Effector CD8-positive, alpha-beta T cell (primary cell): ENCODE data around the gene MYO1E.
A peak's percentile ranks its signal among the peaks of the same experiment; 100 is the strongest.
"Not testable (repeated sequence)": the region's sequence is repeated elsewhere in the genome, so short reads cannot be mapped to it uniquely, and the experiment has no call there.

Experiments used
- DNase-seq: peaks from one replicate; lab custom pipeline; 2025; lab: John Stamatoyannopoulos, UW

The MYO1E gene

DNA sequence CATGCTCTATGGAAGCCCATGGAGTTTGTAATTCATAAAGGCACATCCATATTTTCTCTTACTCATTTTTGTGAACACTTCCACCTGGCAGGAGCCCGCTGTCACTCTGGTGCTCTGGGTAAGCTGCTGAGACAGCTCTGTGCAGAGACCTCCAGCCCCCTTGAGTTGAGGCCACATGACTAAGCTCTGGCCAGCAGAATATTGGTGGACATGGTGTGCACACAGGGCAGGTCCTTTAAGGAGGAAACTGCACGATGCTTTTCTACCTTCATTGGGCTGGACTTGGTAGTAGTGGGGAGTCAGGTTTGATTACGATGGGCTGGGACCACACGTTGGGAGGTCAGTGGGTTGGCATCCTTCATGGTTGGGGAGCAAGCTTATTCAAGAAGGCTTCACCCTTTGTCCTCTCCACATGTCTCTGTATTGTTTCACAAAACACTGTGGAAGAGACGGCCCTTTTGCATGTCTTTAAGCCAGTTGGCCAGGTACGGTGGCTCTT is 238.7 kb downstream of the MYO1E start:
- no peak for DNase-seq

DNA sequence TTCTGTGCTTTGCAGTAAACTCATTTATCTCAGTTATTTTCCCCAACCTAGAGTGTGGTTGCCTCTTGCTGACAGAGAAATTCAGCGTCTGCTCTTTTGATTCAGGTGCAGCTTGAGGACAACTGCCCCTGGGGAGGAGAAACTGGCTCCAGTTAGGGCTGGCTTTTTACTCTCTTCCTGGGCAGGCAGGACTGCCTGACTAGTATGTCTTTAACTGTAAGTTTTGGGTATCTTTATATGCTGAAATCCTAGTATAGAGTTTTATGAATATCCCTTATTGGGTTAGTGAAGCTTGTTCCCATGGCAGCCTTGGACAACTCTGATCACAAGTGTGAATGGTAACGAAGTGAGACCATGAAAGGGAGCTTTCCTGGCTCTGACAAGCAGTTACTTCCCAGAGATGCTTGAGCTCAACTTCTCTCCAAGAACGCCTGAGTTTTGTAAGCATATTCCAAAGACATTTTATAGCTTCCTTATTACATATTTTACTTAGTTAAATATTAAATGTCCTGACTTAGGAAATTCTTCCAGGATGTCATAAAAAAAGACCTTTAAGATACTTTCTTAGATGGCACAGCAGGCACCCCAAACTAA is 240.6 kb downstream of the MYO1E start:
- no peak for DNase-seq

- DNase-seq = no peak
Observed at GRCh38 chr15:59131456-59131855, 241.2 kb downstream of the MYO1E start.

DNA sequence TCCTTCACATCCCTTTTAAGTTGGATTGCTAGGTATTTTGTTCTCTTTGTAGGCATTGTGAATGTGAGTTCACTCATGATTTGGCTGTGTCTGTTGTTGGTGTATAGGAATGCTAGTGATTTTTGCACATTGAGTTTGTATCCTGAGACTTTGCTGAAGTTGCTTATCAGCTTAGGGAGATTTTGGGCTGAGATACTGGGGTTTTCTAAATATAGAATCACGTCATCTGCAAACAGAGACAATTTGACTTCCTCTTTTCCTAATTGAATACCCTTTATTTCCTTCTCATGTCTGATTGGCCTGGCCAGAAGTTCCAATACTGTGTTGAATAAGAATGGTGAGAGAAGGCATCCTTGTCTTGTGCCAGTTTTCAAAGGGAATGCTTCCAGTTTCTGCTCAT is 245.4 kb downstream of the MYO1E start:
- DNase-seq = not testable (repeated sequence)

- not testable (repeated sequence) for DNase-seq
Observed at GRCh38 chr15:59125683-59126082, 247.0 kb downstream of the MYO1E start.

GRCh38 chr15:59124261-59124660 is 248.4 kb downstream of the MYO1E start:
- DNase-seq = no peak

GRCh38 chr15:59120937-59121336 is 251.7 kb downstream of the MYO1E start:
- no peak for DNase-seq

DNA sequence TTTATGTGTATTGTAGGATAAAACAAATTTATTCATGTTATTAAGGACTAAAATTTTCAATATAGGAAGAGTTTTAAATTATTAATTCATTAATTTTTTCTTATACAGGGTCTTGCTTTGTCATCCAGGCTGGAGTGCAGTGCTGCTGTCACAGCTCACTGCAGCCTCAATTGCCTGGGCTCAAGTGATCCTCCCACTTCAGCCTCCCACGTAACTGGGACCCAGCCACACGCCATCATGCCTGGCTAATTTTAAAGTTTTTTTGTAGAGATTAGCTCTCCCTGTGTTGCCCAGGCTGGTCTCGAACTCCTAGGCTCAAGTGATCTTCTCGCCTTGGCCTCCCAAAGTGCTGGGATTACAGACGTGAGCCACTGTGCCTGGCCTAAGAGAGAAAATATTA is 253.0 kb downstream of the MYO1E start:
- DNase-seq = no peak

DNA sequence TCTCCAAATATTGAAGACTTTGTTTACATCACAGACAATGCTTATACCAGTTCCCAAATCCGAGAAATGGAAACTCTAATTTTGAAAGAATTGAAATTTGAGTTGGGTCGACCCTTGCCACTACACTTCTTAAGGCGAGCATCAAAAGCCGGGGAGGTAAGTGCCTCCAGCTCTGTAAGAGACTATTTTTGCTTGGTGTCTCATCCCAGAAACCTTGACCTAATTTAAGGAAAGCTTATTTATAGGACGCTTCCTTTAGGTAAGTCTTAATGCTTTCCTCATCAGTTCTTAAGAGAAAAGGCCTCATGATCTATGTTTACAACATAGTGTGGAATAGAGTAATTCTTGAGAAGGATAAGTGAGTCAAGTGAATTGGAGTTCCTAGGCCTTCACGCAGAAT is 255.9 kb downstream of the MYO1E start:
- no peak for DNase-seq

DNA sequence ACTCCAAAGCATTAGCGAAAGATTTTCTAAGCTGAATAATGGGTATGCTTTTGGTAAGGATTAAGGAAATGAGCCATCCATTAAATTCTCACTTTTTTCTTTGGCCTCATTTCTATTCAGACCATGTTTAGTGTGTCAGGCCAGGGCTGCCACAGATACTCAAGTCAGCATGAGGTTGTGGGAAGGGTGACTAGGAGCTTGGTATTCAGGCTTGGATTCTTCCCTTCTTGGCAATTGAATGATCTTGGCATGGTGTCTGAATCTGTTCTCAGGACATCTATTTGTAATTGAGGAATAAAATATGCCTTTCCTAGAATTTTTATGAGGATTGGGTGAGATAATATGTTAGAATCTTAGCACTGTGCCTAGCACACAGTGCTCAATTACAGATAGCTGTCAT is 256.5 kb downstream of the MYO1E start:
- DNase-seq = no peak

DNA sequence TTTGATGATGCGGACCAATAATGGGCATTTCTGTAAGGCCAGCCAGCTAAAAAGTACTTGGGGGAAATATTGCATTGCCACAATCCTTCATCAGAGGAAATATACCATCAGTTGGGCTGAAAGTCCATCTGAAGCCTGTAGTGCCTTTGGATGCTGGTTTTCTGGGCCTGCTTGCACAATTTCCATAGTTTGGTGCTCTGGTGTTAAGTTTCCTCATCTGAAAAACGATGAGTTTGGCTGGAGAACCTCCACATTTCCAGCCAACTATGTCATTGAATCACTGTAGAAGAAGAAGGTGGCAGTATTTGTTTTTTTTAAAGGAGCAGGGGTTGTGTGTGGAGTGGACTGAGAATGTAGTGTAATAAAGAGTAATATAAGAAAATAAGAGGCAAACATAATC is 257.6 kb downstream of the MYO1E start:
- DNase-seq = no peak

DNA sequence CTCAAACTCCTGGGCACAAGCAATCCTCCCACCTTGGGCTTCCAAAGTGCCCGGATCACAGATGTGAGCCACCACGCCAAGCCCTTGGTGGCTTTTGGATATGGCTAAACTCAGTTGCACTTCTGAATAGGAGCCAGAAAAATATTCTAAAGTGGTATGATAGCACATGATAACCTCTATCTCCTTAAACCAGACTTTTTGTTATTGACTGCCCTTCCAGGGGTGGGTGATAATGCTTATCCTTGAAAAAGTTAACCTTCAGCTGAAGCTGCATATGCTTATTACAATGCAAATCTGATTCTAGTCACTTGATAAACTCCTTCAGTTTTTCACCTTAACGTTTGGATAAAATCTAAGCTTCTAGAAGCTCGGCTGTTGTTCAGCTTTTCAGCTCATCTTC is 261.4 kb downstream of the MYO1E start:
- DNase-seq = no peak

DNA sequence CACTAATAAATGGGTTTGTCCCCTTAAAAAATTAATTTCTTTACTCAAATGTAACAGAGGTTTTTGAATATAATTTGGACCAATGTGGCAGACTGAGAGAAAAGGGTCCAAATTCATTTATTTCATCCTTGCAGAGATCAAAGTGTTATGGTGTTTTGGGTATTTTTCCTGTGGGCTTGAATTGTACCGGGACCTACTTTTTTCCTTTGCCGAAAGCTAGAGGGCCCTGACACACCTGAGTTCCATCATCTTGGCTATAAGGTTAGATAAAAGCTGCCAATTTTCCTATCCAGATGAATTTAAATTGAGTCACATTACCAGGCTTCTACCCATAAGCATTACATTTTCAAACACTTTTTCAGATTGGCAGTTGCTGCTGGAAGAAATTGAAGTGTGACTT is 266.8 kb downstream of the MYO1E start:
- DNase-seq = no peak

- DNase-seq = peak; percentile 76
Observed at GRCh38 chr15:59104912-59105732, 267.5 kb downstream of the MYO1E start, which contains the start of gene CCNB2. Gene CCNB2 (plus strand): TSS chr15:59105146. CDS start chr15:59105269, 123 bp downstream.

DNA sequence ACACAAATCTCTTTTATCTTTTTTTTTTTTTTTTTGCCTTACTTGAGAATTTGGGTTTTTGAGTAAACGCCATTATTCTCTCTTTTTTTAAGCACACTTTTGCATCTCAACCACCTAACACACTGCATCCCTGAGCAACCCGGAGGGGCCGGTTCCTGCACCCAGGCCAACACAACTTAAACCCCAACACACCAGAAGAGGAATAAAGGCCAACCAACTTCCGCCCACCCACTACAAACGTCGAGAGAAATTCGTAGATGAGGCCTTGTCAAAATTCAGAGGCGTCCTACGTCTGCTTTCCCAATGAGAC is 268.1 kb downstream of the MYO1E start:
- DNase-seq = no peak

GRCh38 chr15:59099162-59099685 is 273.4 kb downstream of the MYO1E start:
- DNase-seq = no peak

DNA sequence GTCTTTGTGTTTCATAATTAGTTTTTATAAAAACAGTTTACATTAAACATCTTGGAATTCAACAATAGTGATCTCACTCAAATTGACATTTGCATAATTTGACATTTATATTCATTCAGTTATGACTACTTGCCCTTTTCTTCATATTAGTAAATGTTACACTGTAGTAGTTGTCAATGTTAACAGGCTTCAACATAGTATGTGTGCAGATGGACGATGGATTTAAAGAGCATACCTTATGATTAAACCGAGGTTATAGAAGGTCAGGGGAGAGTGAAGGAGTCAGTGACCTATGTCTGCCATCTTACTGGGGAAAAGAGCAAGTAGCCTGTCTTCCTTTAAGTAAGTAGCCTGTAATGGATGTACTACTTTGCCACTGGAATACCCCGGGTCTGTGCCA is 276.2 kb downstream of the MYO1E start:
- DNase-seq = no peak

DNA sequence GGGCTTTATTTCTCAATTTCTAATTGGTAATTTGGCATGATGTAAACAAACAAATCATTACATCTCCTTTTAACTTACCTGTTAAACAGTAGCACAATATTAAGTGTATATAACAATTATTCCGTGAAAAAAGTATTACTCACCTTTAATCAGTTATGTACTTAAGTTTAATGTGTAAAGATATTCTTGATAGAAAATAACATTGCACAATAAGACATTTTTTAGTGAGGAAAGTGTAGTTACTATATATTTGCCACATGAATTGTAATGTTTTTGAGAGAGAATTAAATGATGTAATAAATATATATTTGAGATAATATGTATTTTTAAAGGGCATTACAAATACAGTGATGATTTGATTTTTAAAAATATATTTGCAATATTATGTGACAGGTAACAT is 278.6 kb downstream of the MYO1E start:
- no peak for DNase-seq

GRCh38 chr15:59087731-59088130 is 284.9 kb downstream of the MYO1E start:
- DNase-seq = no peak
